K562 (cell line): Measurements from ENCODE around the gene VARS1. TPM values are rescaled to one million over a fixed set of nuclear protein-coding genes. Genes with fewer than 3 reads are reported as not detected.
A peak's percentile ranks its signal among the peaks of the same experiment; 100 is the strongest.

Experiments used
- CUX1 ChIP-seq: fragments of 200-800 bp; sonication (Bioruptor generic); IDR thresholded peaks from 2 replicates; pipeline ENCODE4 v1.6.1; 2016; ENCODE audit warnings: missing genetic modification characterization, missing compliant biosample characterization
- E2F3 ChIP-seq: fragments of 250-450 bp; sonication (Bioruptor Pico); IDR thresholded peaks from 2 replicates; pipeline ENCODE4 v1.4.0; 2020; ENCODE audit warnings: mild to moderate bottlenecking
- E2F6 ChIP-seq, 2 experiments: IDR thresholded peaks; 2 replicates each; pipeline ENCODE4 v1.6.1; 2011; ENCODE audit warnings: borderline replicate concordance in 1 of 2, control low read depth in 1 of 2, low read depth in 1 of 2, low read length in 1 of 2, mild to moderate bottlenecking in 1 of 2, mixed read lengths in 1 of 2, moderate library complexity in 1 of 2; ENCODE audit not compliant: insufficient read depth in 1 of 2, insufficient read length in 1 of 2, poor library complexity in 1 of 2, severe bottlenecking in 1 of 2; ENCODE audit errors: extremely low read depth in 1 of 2
- ETS1 ChIP-seq: conservative IDR thresholded peaks from 2 replicates; pipeline ENCODE4 v1.6.1; 2011; ENCODE audit warnings: low read depth, mild to moderate bottlenecking, low read length; ENCODE audit not compliant: control insufficient read depth
- HDAC2 ChIP-seq: fragments of 450-650 bp; IDR thresholded peaks from 2 replicates; pipeline ENCODE4 v1.6.1; 2016; ENCODE audit warnings: mild to moderate bottlenecking
- PYGO2 ChIP-seq: fragments of 450-650 bp; IDR thresholded peaks from 2 replicates; pipeline ENCODE4 v1.6.1; 2016; ENCODE audit warnings: mild to moderate bottlenecking, missing genetic modification characterization, moderate library complexity, missing compliant biosample characterization
- ZBTB26 ChIP-seq: fragments of 450-650 bp; formaldehyde crosslinking; IDR thresholded peaks from 2 replicates; pipeline ENCODE4 v1.4.0; 2022; ENCODE audit warnings: missing genetic modification characterization
- ZBTB9 ChIP-seq: fragments of 450-650 bp; formaldehyde crosslinking; IDR thresholded peaks from 2 replicates; pipeline ENCODE4 v1.4.0; 2020; ENCODE audit warnings: mild to moderate bottlenecking, moderate library complexity
- ZZZ3 ChIP-seq: fragments of 450-650 bp; IDR thresholded peaks from 2 replicates; pipeline ENCODE4 v1.6.1; 2016; ENCODE audit warnings: antibody characterized with exemption, mild to moderate bottlenecking, moderate library complexity
- polyA plus RNA-seq, 8 experiments: library from polyadenylated mRNA; depleted of rRNA in 4 of 8; stranded (reverse) in 5 of 8; unstranded in 3 of 8; fragments of >200 nt; fragmentation: Nextera tagmentation in 2 of 8; fragmentation: Illumina TruSeq in 1 of 8; extraction: Ambion mirVana in 2 of 8; extraction: Trizol in 1 of 8; gene quantifications; 2 replicates each; pipeline versions ENCODE4 v1.2.1 to v1.2.3, GENCODE V29; 2011 to 2014; ENCODE audit warnings: inconsistent platforms in 1 of 8, missing spikeins in 1 of 8
- total RNA-seq, 7 experiments: library from RNA; depleted of rRNA in 6 of 7; stranded (reverse); fragments of >200 nt in 6 of 7; fragmentation: Illumina TruSeq in 2 of 7; extraction: Trizol in 2 of 7; gene quantifications; 2 replicates each; pipeline versions ENCODE4 v1.2.1 to v1.2.3, GENCODE V29; 2011 to 2021; ENCODE audit warnings: low replicate concordance in 1 of 7

Gene VARS1
- total and polyA plus RNA-seq, 9 of the 15 experiments (the other 6 are each of a cell fraction or from before 2014, with no cell fraction given) = 2.9 to 488 (median 130) TPM

- no peak for TF ChIP-seq ZZZ3
- TF ChIP-seq E2F3 (CRISPR knock-in tag) = peak; percentile 64; the same call in 1 of the 2 replicates
- 0 out of 2 replicates have a peak, but pooled peaks have one; percentile 19 for TF ChIP-seq CUX1 (CRISPR knock-in tag)
- 0 out of 2 replicates have a peak, but pooled peaks have one; percentile 19 for TF ChIP-seq ETS1
- TF ChIP-seq PYGO2 = no peak
- no peak for TF ChIP-seq E2F6 (IDR thresholded peaks at IDR 0.05; ENCODE audit: borderline replicate concordance in 1 of 2, extremely low read depth in 1 of 2, insufficient read depth in 1 of 2, insufficient read length in 1 of 2, low read depth in 1 of 2, low read length in 1 of 2, poor library complexity in 1 of 2, severe bottlenecking in 1 of 2)
- TF ChIP-seq ZBTB26 (CRISPR knock-in tag) = peak; percentile 52; the same call in 1 of the 2 replicates
- peak; percentile 66; the same call in 1 of the 2 replicates for TF ChIP-seq HDAC2
- peak; percentile 46; the same call in 1 of the 2 replicates for TF ChIP-seq ZBTB9 (CRISPR knock-in tag)
Observed at GRCh38 chr6:31831350-31832215, 36.0 kb upstream of the VARS1 start (continued).
